OCI-LY3 (cell line): ENCODE results near the gene ATOSB.

Experiments
- H2AFZ ChIP-seq: fragments of 200-600, 300-600 bp; shearing (Covaris generic); 2 replicates; pipeline ENCODE4 v1.6.0; 2014; ENCODE audit warnings: antibody characterized with exemption, low read depth, low read length
- H3K27ac ChIP-seq: fragments of 200-600, 300-600 bp; sonication (generic); 2 replicates; pipeline ENCODE4 v1.5.1; 2014; ENCODE audit warnings: mild to moderate bottlenecking, low read length, moderate library complexity, mixed read lengths
- H3K27me3 ChIP-seq: fragments of 200-600, 300-600 bp; sonication (generic); 2 replicates; pipeline ENCODE4 v1.6.1; 2014; ENCODE audit warnings: low read depth, low read length, mixed read lengths
- H3K36me3 ChIP-seq: fragments of 200-600, 300-600 bp; sonication (generic); replicated peaks from 2 replicates; pipeline ENCODE3; 2014; ENCODE audit warnings: low read depth, low read length, mixed read lengths
- H3K4me1 ChIP-seq: fragments of 300-600, 200-600 bp; sonication (generic); 2 replicates; pipeline ENCODE4 v1.6.1; 2014; ENCODE audit warnings: low read length, mixed read lengths
- H3K4me2 ChIP-seq: fragments of 200-600, 300-600 bp; sonication (generic); 2 replicates; pipeline ENCODE4 v1.6.1; 2014; ENCODE audit warnings: low read length, mixed read lengths
- H3K4me3 ChIP-seq: fragments of 300-600, 200-600 bp; sonication (generic); 2 replicates; pipeline ENCODE4 v1.5.1; 2014; ENCODE audit warnings: antibody characterized with exemption, mild to moderate bottlenecking, low read length, moderate library complexity
- H3K79me2 ChIP-seq: fragments of 300-600, 200-600 bp; shearing (Covaris generic); 2 replicates; pipeline ENCODE4 v1.6.1; 2014; ENCODE audit warnings: mild to moderate bottlenecking, low read length, mixed read lengths
- H3K9ac ChIP-seq: fragments of 300-600, 200-600 bp; shearing (Covaris generic); 2 replicates; pipeline ENCODE4 v1.6.0; 2014; ENCODE audit warnings: mild to moderate bottlenecking, low read length, moderate library complexity
- H3K9me3 ChIP-seq: fragments of 200-600, 300-600 bp; shearing (Covaris generic); 2 replicates; pipeline ENCODE4 v1.6.1; 2014; ENCODE audit warnings: low read length, mixed read lengths; ENCODE audit not compliant: insufficient read depth
- H4K20me1 ChIP-seq: fragments of 200-600, 300-600 bp; sonication (generic); 2 replicates; pipeline ENCODE4 v1.6.1; 2016; ENCODE audit warnings: low read length, mixed read lengths; ENCODE audit not compliant: insufficient read depth
- EZH2phosphoT487 ChIP-seq: fragments of 200-600 bp; shearing (Covaris generic); IDR thresholded peaks from 2 replicates; pipeline ENCODE4 v1.6.1; 2018; ENCODE audit warnings: antibody characterized with exemption, mixed run types, low read depth
- TF ChIP-seq, protein P1 (sequence below): fragments of 200-600, 300-600 bp; sonication (generic); IDR thresholded peaks from 2 replicates; pipeline ENCODE4 v1.5.1; 2014; ENCODE audit warnings: antibody characterized with exemption, low read length, low read depth

The ATOSB gene

DNA sequence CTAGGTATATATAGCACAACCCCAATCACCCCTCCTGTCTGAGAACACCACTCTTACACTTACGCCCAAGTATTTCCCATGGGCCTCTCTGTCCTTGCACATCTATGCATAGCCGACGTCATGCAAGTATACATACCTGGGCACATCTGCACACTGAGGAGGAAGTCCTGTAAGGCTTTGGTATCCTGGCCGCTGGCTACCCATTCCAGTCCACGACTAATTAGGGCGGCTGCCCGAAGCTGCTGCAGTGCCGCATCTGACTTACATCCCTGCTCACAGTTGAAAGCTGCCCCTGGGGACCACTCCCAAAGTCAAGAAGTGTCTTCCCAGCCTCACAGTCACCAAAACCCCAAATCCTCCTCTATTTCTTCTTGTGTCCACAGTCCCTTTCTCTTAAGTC lies 40.9 kb downstream of the ATOSB start:
- Histone ChIP-seq H3K9ac (no peak overlapping the region), H3K36me3 (peaks cover 28% of the 10 kb centered on the region), H3K79me2 (peaks cover 45% of the 10 kb centered on the region), H4K20me1 (peaks cover 17% of the 10 kb centered on the region), H2AFZ (no peak overlapping the region), H3K27me3 (no peaks in the 10 kb centered on the region), H3K27ac (no peak overlapping the region), H3K4me2 (no peak overlapping the region), H3K4me3 (no peak overlapping the region), H3K4me1 (peaks cover 34% of the 10 kb centered on the region), H3K9me3 (no peaks in the 10 kb centered on the region)
- TF ChIP-seq, protein P1, sequence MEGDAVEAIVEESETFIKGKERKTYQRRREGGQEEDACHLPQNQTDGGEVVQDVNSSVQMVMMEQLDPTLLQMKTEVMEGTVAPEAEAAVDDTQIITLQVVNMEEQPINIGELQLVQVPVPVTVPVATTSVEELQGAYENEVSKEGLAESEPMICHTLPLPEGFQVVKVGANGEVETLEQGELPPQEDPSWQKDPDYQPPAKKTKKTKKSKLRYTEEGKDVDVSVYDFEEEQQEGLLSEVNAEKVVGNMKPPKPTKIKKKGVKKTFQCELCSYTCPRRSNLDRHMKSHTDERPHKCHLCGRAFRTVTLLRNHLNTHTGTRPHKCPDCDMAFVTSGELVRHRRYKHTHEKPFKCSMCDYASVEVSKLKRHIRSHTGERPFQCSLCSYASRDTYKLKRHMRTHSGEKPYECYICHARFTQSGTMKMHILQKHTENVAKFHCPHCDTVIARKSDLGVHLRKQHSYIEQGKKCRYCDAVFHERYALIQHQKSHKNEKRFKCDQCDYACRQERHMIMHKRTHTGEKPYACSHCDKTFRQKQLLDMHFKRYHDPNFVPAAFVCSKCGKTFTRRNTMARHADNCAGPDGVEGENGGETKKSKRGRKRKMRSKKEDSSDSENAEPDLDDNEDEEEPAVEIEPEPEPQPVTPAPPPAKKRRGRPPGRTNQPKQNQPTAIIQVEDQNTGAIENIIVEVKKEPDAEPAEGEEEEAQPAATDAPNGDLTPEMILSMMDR = no peak
- no peak for TF ChIP-seq EZH2phosphoT487

DNA sequence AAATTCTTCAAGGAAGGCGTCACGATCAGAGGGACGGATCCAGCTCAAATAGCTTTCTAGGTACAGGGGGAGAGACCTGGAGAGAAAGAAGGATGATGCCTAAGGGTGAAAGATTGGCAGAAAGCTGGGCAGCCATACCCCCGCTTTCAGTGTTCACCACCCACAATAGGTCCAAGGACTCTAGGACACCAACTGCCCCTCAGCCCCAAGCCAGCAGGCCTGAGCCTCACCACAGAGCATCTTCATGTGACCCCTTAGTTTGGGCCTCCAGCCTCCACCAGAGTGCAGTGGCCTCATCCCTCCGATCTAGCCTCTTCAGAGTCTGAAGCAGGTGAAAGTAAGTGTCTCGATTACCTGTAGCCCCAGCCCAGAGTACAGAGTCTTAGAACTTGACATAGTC lies 41.5 kb downstream of the ATOSB start:
- TF ChIP-seq, protein P1 = no peak
- no peak for TF ChIP-seq EZH2phosphoT487
- Histone ChIP-seq H3K79me2 (peaks cover 48% of the 10 kb centered on the region), H3K9ac (no peak overlapping the region), H3K4me2 (no peak overlapping the region), H4K20me1 (peaks cover 23% of the 10 kb centered on the region), H3K4me3 (no peak overlapping the region), H3K36me3 (peaks cover 32% of the 10 kb centered on the region), H2AFZ (no peak overlapping the region), H3K4me1 (peaks cover 35% of the 10 kb centered on the region), H3K9me3 (no peaks in the 10 kb centered on the region), H3K27me3 (no peaks in the 10 kb centered on the region), H3K27ac (no peak overlapping the region)

DNA sequence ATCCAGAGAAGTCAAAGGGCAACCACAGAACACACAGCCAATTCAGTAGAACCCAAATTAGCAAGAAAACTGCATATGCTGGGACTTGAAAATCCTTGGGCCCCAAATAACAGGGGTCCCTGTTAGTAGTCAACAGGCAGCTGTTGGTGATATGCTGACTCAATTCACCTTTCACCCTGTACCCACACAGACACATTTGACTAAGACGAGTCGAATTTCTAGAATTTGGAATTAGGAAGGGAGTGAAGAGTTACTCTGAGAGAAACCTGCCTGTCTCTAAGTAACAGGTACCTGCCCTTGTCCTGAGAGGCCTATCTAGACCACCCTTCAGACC lies 42.4 kb downstream of the ATOSB start:
- H3K36me3 ChIP-seq = peaks cover 40% of the 10 kb centered on the region
- no peaks in the 10 kb centered on the region for H3K9me3 ChIP-seq
- peaks cover 30% of the 10 kb centered on the region for H3K4me1 ChIP-seq
- H3K27me3 ChIP-seq = no peaks in the 10 kb centered on the region
- peak overlapping the region; percentile 56; the same call in 1 of the 2 replicates for H2AFZ ChIP-seq
- peak overlapping the region; percentile 42 for H3K9ac ChIP-seq
- peak overlapping the region; percentile 84 for H3K4me3 ChIP-seq
- H3K4me2 ChIP-seq = peak overlapping the region; percentile 89
- H3K79me2 ChIP-seq = peaks cover 48% of the 10 kb centered on the region
- peak overlapping the region; percentile 56 for H3K27ac ChIP-seq
- peaks cover 32% of the 10 kb centered on the region for H4K20me1 ChIP-seq
- TF ChIP-seq, protein P1 = no peak
- no peak for TF ChIP-seq EZH2phosphoT487

DNA sequence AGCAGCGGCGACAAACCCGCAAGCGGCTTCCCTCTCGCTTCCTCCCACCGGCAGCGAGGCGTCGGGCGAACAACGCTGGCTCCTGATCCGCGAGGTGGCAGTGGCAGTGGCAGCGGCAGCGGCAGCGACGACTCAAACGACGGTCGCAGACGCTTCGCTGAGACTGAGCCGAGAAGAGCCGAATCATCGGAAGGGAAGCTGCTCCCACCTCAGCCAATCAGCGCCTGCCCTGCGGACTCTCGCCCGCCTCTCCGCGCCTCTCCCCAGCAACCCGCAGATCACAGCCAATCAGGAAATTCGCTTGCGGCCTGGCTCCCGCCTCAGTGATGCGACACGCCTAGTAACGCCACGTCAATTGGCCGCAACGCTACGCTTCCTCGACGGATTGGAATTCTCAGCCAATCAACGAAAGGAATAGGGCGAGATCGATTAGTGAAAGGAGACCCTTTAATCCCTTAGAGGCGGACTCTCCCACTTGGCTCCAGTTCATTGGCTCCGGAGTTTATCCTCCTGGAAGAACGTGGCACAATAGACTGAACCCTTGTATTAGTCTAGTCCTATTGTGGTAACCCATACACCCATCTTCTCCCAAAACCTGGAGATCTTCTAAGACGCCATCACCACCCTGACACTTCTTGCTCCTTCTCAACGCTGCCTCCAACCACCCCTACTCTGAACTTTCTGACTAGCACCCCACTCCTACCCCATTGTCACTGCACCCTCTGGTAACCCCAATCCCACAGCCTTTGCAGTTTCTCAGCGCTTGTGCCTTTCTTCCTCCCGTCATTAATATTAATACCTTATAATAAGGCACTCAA lies 43.0 kb downstream of the ATOSB start, which contains the start of gene VCP:
TSS of gene VCP (minus strand) at position 165 of the 818 bp plus-strand sequence. CDS start 272 bp downstream, outside the sequence.
- peaks cover 48% of the 10 kb centered on the region for H3K79me2 ChIP-seq
- H3K4me1 ChIP-seq = peaks cover 26% of the 10 kb centered on the region
- H3K4me2 ChIP-seq = peak within 1 kb of the TSS; percentile 100
- peaks cover 41% of the 10 kb centered on the region for H3K36me3 ChIP-seq
- TF ChIP-seq, protein P1 = no peak
- no peak for TF ChIP-seq EZH2phosphoT487
- H3K9ac ChIP-seq = peak within 1 kb of the TSS; percentile 90
- peak within 1 kb of the TSS; percentile 56 for H2AFZ ChIP-seq
- no peaks in the 10 kb centered on the region for H3K9me3 ChIP-seq
- H4K20me1 ChIP-seq = peaks cover 38% of the 10 kb centered on the region
- peak within 1 kb of the TSS; percentile 84 for H3K4me3 ChIP-seq
- no peaks in the 10 kb centered on the region for H3K27me3 ChIP-seq
- H3K27ac ChIP-seq = peak within 1 kb of the TSS; percentile 94
